GM18907 (cell line): ENCODE data around the gene ANO4.
"Not testable (repeated sequence)": the region's sequence is repeated elsewhere in the genome, so short reads cannot be mapped to it uniquely, and the experiment has no call there.

ENCODE experiments used
- ATAC-seq: cut with Tn5 transposase; IDR thresholded peaks from one replicate; pipeline ENCODE4 v1.9.1; 2021; ENCODE audit warnings: mild to moderate bottlenecking, moderate library complexity; ENCODE audit not compliant: unreplicated experiment

The ANO4 gene

DNA sequence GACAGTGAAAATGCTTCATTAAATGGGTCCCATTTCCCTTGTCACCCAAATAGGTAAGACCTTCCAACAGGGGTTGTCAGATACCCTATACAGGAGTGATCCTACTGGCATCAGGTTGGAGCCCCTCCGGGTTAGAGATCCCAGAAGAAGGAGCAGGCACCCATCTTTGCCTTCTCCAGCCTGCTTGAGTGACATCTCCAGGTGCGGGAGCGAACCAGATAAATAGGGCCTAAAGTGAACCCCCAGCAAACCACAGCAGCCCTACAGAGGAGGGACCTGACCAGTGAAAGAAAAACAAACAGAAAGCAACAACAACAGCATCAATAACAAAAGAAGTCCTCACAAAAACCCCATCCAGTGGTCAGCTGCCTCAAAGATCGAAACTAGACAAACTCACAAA is 233.2 kb downstream of the ANO4 start:
- ATAC-seq = no peak

DNA sequence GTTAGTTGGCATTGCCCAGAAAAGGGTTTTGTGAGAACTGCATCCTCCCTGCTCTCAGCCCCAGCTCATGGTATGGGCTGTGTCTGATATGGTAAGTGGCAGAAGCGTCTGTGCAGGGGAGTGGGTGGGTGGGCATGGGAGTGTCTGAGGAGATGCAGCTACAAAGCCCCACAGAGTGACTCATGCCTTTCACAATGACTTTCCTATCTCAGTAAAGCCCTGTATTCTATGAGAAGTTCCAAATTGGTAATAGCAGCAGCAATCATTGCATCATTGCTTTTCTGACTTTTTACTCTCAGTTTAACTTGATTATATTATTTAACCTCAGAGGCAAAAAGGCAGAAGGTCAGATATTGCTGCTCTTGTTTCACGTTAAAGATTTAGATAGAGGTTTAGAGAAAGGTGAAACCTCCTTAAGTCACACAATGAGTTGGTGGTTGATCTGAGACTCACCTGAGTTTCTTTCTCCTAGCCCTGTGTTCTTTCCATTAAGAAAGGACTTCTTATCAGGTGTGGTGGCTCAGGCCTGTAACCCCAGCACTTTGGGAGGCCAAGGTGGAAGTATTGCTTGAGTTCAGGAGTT is 243.8 kb downstream of the ANO4 start:
- ATAC-seq = no peak

DNA sequence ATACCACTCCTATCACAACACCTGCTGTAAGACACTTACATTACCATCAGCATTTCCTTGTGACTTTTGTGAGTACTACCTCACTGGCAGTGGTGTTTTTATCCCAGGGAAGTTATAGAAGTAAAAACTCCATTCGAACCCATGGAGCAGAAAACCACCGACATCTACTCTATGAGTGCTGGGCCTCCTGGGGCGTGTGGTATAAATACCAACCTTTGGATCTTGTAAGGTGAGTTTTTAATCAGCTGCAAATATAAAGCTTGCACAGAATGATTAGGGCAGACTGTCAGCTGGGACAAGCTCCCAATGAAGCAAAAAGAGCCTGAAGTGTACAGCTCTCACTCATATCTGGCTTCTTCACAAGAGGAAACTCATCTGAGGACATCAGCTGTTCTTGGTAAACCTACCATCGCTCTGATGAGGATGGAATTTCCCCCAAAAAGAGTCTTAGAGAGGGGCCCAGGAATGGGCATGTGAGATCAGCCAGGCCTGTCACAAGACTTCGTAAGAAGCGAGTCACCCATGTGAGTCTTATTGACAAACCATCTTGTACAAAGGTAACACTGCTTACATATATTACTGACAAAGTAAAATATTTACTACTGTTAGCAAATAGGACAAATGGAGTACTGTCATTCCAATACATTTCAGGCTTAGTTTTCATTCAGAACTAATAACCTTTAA is 245.4 kb downstream of the ANO4 start:
- ATAC-seq = no peak

DNA sequence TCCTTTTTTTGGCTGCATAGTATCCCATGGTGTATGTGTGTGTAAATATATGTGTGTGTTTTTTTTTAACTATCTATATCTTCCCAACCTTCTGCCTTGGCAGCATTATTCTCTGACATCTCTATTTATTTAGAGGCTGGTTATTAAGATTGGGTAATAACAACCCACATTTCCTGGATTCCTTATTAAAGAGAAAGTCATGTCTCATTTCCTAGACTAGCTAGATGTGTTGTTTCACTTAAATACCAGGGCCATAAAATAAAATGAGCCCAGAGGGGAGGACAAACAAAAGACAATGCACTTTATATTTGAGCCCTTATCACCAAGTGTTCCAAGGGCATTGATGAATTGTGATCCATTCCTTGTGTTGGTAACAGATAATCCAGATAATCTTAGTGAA is 246.4 kb downstream of the ANO4 start:
- no peak for ATAC-seq

DNA sequence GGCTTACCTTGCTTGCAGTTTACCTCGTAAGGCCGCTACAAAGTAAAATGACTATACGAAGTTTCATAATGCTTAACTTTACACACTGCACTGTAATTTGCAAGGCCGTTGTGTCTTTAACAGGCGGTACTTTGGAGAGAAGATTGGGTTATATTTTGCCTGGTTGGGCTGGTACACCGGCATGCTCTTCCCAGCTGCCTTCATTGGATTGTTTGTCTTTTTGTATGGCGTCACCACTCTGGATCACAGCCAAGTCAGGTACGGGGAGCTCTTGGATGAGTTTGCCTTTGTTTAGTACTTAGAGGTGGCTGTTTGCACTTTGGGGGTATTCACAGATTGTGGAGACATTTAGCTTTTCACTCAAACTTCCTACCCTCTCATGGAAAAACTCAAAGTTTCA is 247.6 kb downstream of the ANO4 start:
- no peak for ATAC-seq

- ATAC-seq = no peak
These were observed 250.0 kb downstream of the ANO4 start for GRCh38 chr12:101044512-101045059.

DNA sequence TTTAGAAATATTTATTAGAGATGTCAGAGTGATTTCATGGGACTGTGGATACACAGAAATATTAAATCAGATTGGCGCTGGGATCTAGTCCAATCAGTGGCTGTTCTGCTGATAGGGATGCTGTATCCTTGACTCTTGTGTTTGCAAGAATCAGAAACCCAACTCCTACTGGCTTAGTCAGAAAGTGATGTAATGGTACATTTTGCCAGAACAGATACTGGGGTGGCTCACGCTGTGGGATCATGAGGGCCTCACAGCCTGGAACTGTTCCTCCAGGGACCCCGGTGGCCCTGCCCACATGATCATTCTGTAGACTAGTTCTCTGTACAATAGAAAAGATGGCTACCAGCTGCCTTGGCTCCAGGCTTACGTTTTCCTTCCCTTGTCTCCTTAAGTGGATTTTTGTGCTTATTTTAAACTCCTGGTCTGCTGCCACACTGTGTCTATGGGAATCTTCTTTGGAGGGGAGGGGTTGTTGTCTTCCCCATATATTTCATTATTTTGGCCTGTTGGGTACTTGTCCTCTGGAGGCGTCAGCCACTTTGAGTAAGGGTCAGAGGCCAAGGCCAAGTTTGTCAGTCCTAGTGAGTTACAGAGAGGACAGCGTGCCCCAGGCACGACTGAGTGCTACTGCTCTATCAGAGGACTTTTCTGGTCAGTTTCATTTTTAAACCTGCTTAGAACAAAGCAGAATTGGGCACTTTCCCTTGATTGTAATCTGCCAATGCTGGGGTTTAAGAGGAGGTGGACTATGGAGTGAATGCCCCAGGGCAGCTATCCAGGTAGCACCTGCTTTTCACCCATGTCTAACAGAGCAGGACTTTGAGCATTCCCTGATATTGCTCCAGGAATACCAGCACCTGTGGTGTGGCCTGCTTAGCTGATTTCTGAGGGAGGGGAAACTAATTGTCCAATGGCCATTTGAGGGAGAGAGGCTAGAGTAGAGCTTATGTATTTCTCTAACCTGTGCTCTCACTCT is 251.2 kb downstream of the ANO4 start:
- no peak for ATAC-seq

GRCh38 chr12:101047652-101048051 is 253.1 kb downstream of the ANO4 start:
- no peak for ATAC-seq

DNA sequence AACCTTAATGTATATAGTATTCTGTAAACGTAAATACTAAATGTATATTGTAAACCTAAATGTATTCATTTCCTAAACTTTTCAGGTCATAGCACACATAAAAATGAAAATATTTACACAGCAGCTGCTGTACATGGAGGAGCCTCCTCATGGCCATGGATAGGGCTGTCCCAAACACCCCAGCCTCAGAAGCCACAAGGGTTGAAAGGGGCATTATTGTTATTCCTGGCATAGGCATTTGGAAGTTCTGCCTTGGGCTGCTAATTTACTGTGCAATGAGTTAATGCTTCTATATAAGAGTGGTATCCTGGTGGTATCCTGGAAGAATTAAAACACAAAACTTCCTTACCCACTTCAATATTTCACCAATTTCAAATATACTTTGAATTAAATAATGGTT is 256.1 kb downstream of the ANO4 start:
- no peak for ATAC-seq

- no peak for ATAC-seq
These were observed 256.6 kb downstream of the ANO4 start for GRCh38 chr12:101051151-101051550.

- ATAC-seq = no peak
These were observed 257.4 kb downstream of the ANO4 start for GRCh38 chr12:101051901-101052550.

DNA sequence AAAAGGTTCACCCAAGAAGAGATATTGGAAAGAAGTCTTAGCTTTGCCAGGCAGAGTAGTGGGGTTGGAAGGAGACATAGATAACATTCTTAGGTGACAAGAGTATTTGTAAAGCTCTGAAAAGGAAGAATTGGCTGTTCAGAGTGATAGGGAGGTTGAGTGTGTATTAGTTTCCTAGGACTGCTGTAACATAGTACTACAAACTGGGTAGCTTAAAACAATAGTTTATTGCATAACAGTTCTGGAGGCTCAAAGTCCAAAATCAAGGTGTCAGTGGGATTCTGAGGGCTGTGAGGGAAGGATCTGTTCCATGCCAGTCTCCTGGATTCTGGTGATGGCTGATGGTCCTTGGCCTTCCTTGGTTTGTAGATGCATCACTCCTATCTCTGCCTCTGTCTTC is 258.6 kb downstream of the ANO4 start:
- no peak for ATAC-seq

- no peak for ATAC-seq
These were observed 261.4 kb downstream of the ANO4 start for GRCh38 chr12:101055940-101056339.

- ATAC-seq = not testable (repeated sequence)
These were observed 267.9 kb downstream of the ANO4 start for GRCh38 chr12:101062508-101062907.

GRCh38 chr12:101064721-101065120 is 270.1 kb downstream of the ANO4 start:
- no peak for ATAC-seq

- no peak for ATAC-seq
These were observed 271.9 kb downstream of the ANO4 start for GRCh38 chr12:101066489-101066888.

GRCh38 chr12:101068402-101068801 is 273.8 kb downstream of the ANO4 start:
- no peak for ATAC-seq

DNA sequence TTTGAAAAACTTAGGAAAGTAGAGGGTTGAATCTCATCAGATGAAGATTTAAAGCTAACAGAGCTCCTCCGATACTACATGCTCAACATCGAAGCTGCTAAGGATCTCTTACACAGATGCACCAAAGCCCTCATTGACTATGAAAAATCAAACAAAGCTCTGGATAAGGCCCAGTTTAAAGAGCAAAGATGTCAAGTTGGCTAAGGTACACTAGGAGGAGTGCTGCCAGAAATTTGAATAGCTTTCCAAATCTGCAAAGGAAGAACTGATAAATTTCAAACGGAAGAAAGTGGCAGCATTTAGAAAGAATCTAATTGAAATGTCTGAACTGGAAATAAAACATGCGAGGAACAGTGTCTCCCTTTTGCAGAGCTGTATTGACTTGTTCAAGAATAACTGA is 274.3 kb downstream of the ANO4 start:
- ATAC-seq = no peak

DNA sequence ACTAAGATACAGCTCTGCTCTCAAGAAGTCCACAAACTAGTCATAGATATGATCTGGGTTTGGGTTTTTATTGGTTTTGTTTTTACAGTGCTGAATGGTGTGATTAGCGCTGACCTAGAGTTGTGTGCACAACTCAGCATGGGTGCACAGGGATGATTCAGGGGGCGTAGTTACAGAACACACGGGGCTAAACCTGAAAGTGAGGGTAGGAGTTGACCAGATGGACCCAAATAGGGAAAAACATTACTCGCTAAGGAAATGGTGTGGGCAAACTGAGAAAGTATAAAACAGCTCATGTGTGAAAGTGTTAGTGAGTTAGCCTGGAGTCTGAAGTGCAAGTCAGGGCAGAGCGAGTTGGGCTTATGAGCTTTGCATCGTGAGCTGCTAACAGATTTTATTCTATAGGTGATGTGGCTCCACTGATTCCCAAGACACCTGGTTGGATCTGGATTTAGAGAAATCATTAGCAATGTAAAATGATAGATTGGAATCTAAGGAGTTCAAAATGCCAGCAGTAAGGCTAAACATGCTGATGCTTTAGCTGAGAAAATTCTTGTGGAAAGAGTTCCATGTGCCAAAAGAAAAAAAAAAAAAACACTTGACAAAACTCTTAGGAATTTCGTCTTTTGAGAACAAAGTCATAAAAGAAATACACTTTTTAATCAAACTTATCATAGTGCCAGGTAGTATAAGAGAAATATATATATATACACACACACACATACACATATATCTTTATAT is 280.5 kb downstream of the ANO4 start:
- ATAC-seq = no peak

- ATAC-seq = no peak
These were observed 282.3 kb downstream of the ANO4 start for GRCh38 chr12:101076921-101077320.
